HL-60 (cell line): ENCODE results near the gene KCNQ5.

Experiments
- DNase-seq, 2 experiments: peaks; one replicate each; pipeline ENCODE4 v3.0.0-alpha.2; 2010 to 2020; ENCODE audit warnings: low read depth in 1 of 2, low spot score in 1 of 2
- H3K27ac ChIP-seq: fragments of 250-450 bp; sonication (Bioruptor Pico); replicated peaks from 2 replicates; pipeline ENCODE4 v1.5.1; 2020; ENCODE audit warnings: mild to moderate bottlenecking, moderate library complexity
- H3K27me3 ChIP-seq: fragments of 250-450 bp; sonication (Bioruptor Pico); 2 replicates; pipeline ENCODE4 v1.5.1; 2021; ENCODE audit warnings: mild to moderate bottlenecking, moderate library complexity; ENCODE audit not compliant: insufficient read depth, poor library complexity, severe bottlenecking
- H3K4me3 ChIP-seq: replicated peaks from 2 replicates; pipeline ENCODE4 v1.5.1; 2011; ENCODE audit warnings: mild to moderate bottlenecking, control low read depth, low read length; ENCODE audit not compliant: insufficient read depth
- GABPA ChIP-seq: IDR thresholded peaks from 2 replicates; pipeline ENCODE4 v1.6.1; 2012; ENCODE audit warnings: low read depth
- POLR2AphosphoS5 ChIP-seq: IDR thresholded peaks from 2 replicates; pipeline ENCODE4 v1.6.1; 2012; ENCODE audit warnings: low read depth
- SPI1 ChIP-seq: IDR thresholded peaks from 2 replicates; pipeline ENCODE4 v1.6.1; 2012; ENCODE audit warnings: low read depth, mild to moderate bottlenecking, borderline replicate concordance
- TF ChIP-seq, protein P1 (sequence below): IDR thresholded peaks from one replicate; pipeline ENCODE4 v1.5.1; 2011; ENCODE audit warnings: low read length, control low read depth, inconsistent platforms; ENCODE audit not compliant: insufficient read depth
- TF ChIP-seq, protein P2 (sequence below): IDR thresholded peaks from 2 replicates; pipeline ENCODE4 v1.6.1; 2012; ENCODE audit warnings: low read depth; ENCODE audit not compliant: insufficient replicate concordance

The KCNQ5 gene

DNA sequence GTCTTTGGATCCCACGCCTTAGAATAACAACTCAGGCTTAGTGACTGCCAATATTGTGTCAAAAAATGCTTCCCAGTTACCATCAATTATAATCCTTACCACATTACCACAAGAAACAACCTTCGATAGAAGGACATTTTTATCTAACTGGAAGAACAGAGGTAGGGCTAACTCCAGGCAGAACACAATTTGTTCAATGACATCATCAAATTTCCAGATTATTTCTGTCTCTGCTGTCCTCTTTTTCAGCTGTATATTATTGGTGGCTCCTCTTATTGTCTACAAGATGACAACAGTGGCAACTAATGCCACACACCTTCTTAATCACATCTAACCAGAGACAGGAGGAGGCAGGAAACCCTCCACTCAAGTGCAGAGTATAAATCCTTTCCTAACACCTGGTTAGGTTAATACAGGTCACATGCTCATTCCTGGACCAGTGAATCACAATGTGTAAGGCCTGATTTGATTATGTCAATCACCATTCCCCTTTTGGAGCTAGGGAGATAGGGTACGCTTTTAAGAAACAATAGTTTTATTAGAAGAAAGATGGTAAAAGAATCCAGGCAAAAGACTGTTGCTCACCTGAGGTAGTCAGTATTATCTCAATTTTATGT lies 585.5 kb downstream of the KCNQ5 start:
- no peak overlapping the region for H3K4me3 ChIP-seq
- TF ChIP-seq, protein P1, sequence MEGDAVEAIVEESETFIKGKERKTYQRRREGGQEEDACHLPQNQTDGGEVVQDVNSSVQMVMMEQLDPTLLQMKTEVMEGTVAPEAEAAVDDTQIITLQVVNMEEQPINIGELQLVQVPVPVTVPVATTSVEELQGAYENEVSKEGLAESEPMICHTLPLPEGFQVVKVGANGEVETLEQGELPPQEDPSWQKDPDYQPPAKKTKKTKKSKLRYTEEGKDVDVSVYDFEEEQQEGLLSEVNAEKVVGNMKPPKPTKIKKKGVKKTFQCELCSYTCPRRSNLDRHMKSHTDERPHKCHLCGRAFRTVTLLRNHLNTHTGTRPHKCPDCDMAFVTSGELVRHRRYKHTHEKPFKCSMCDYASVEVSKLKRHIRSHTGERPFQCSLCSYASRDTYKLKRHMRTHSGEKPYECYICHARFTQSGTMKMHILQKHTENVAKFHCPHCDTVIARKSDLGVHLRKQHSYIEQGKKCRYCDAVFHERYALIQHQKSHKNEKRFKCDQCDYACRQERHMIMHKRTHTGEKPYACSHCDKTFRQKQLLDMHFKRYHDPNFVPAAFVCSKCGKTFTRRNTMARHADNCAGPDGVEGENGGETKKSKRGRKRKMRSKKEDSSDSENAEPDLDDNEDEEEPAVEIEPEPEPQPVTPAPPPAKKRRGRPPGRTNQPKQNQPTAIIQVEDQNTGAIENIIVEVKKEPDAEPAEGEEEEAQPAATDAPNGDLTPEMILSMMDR: no peak
- TF ChIP-seq, protein P2, sequence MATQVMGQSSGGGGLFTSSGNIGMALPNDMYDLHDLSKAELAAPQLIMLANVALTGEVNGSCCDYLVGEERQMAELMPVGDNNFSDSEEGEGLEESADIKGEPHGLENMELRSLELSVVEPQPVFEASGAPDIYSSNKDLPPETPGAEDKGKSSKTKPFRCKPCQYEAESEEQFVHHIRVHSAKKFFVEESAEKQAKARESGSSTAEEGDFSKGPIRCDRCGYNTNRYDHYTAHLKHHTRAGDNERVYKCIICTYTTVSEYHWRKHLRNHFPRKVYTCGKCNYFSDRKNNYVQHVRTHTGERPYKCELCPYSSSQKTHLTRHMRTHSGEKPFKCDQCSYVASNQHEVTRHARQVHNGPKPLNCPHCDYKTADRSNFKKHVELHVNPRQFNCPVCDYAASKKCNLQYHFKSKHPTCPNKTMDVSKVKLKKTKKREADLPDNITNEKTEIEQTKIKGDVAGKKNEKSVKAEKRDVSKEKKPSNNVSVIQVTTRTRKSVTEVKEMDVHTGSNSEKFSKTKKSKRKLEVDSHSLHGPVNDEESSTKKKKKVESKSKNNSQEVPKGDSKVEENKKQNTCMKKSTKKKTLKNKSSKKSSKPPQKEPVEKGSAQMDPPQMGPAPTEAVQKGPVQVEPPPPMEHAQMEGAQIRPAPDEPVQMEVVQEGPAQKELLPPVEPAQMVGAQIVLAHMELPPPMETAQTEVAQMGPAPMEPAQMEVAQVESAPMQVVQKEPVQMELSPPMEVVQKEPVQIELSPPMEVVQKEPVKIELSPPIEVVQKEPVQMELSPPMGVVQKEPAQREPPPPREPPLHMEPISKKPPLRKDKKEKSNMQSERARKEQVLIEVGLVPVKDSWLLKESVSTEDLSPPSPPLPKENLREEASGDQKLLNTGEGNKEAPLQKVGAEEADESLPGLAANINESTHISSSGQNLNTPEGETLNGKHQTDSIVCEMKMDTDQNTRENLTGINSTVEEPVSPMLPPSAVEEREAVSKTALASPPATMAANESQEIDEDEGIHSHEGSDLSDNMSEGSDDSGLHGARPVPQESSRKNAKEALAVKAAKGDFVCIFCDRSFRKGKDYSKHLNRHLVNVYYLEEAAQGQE: no peak
- TF ChIP-seq POLR2AphosphoS5 (no peak), SPI1 (no peak), GABPA (no peak)
- H3K27me3 ChIP-seq: peaks cover 2% of the 10 kb centered on the region
- H3K27ac ChIP-seq: no peak overlapping the region
- DNase-seq: no peak

DNA sequence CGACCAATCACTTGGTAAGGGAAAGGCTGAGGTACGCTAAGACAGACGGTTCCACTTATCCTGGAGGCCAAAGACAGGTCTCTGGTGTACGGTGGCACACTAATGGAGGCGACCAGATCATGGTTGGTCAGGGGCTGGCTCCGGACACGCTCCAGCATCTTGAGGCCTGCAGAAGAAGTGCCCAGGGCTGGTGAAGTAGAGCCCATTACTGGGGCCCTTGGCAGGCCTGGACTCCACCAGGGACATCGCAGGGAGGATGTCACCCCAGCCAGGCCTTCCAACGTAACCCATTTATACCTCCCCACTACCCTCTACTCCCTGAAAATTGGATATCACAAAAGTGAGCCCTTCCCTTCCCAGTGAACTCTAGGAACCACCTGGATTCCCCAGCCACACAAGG lies 587.3 kb downstream of the KCNQ5 start:
- no peak overlapping the region for H3K4me3 ChIP-seq
- no peak for DNase-seq
- no peak overlapping the region for H3K27ac ChIP-seq
- TF ChIP-seq POLR2AphosphoS5 (no peak), GABPA (no peak)
- H3K27me3 ChIP-seq: peaks cover 2% of the 10 kb centered on the region

DNA sequence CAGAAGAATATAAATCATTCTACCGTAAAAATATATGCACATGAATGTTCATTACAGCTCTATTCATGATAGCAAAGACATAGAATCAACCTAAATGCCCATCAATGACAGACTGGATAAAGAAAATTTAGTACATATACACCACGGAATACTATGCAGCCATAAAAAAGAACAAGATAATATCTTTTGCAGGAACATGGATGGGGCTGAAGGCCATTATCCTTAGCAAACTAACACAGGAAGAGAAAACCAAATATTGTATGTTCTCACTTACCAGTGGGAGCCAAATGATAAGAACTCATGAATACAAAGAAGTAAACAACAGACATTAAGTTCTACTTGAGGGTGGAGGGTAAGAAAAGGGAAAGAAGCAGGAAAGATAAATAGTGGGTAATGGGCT lies 595.0 kb downstream of the KCNQ5 start:
- Histone ChIP-seq H3K4me3 (no peak overlapping the region), H3K27ac (no peak overlapping the region), H3K27me3 (no peaks in the 10 kb centered on the region)
- DNase-seq: no peak
- no peak for TF ChIP-seq SPI1
- TF ChIP-seq, protein P1: no peak
- TF ChIP-seq, protein P2: no peak
- no peak for TF ChIP-seq GABPA

DNA sequence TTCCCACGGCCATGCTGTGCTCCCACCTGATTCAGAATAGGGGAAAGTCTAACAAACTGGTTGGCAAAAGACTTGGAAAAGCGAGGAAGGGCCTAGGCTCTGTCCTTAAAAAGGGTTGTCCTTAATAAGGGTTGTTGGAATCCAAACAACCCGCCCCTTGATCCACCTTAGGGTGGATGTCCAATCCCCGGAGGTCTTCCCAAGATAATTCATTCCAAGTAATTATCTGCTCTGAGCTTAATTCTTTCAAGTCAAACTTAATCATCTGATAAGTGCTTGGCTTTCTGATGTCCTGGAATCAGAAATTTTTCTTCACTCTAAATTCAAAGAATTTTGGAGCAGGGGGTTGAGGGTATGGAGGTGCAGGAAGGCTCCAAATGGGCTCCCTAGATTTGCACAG lies 603.5 kb downstream of the KCNQ5 start, which contains the start of gene KHDC1L:
TSS of gene KHDC1L (minus strand) at position 101 of the 400 bp plus-strand sequence. CDS start at position 13, 88 bp downstream.
- Histone ChIP-seq H3K27me3 (no peaks in the 10 kb centered on the region), H3K4me3 (no peak within 1 kb of the TSS), H3K27ac (no peak within 1 kb of the TSS)
- TF ChIP-seq GABPA (no peak), SPI1 (no peak), POLR2AphosphoS5 (no peak)
- TF ChIP-seq, protein P1: no peak
- TF ChIP-seq, protein P2: no peak
- DNase-seq: no peak
